ENCODE data around the gene CCDC149. TPM values are rescaled to one million over a fixed set of nuclear protein-coding genes. Genes with fewer than 3 reads are reported as not detected.

CCDC149 gene
- total and polyA plus RNA-seq, 2 of the 8 experiments (the other 6 are each of a cell fraction or from before 2014, with no cell fraction given) = 2.2 to 5.6 TPM

GRCh38 chr4:24780936-24781495, 131.8 kb downstream of the CCDC149 start:
- no peak overlapping the region for H2BK5ac ChIP-seq (ENCODE audit: low read depth, low read length)
- H3K36me3 ChIP-seq (ENCODE audit: control insufficient read depth in 2 of 4, insufficient read depth in 4 of 4, low read length in 3 of 4) = no peaks in the 10 kb centered on the region
- TF ChIP-seq, protein P1, sequence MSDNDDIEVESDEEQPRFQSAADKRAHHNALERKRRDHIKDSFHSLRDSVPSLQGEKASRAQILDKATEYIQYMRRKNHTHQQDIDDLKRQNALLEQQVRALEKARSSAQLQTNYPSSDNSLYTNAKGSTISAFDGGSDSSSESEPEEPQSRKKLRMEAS (IDR thresholded peaks at IDR 0.05) = no peak
- TF ChIP-seq HDAC6 (IDR thresholded peaks at IDR 0.05; ENCODE audit: low read depth, low read length) (no peak), PHF8 (conservative IDR thresholded peaks at IDR 0.05; ENCODE audit: low read depth, low read length) (no peak), RBBP5 (IDR thresholded peaks at IDR 0.05; ENCODE audit: borderline replicate concordance, low read depth, low read length) (no peak), EP300 (IDR thresholded peaks at IDR 0.05; ENCODE audit: borderline replicate concordance in 1 of 2, low read depth in 2 of 2, low read length in 2 of 2) (no peak), NRF1 (IDR thresholded peaks at IDR 0.05; ENCODE audit: low read depth, low read length) (no peak), CTBP2 (IDR thresholded peaks at IDR 0.05; ENCODE audit: borderline replicate concordance, insufficient read depth, insufficient read length, low read length) (no peak), TBP (IDR thresholded peaks at IDR 0.05; ENCODE audit: low read depth, low read length) (no peak), ZNF274 (IDR thresholded peaks at IDR 0.05; ENCODE audit: borderline replicate concordance, extremely low read depth, low read length) (no peak), SP2 (IDR thresholded peaks at IDR 0.05; ENCODE audit: low read length) (no peak)
- TF ChIP-seq, protein P2, sequence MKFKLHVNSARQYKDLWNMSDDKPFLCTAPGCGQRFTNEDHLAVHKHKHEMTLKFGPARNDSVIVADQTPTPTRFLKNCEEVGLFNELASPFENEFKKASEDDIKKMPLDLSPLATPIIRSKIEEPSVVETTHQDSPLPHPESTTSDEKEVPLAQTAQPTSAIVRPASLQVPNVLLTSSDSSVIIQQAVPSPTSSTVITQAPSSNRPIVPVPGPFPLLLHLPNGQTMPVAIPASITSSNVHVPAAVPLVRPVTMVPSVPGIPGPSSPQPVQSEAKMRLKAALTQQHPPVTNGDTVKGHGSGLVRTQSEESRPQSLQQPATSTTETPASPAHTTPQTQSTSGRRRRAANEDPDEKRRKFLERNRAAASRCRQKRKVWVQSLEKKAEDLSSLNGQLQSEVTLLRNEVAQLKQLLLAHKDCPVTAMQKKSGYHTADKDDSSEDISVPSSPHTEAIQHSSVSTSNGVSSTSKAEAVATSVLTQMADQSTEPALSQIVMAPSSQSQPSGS (IDR thresholded peaks at IDR 0.05; ENCODE audit: low read length) = no peak
- no peaks in the 10 kb centered on the region for H3K79me2 ChIP-seq (ENCODE audit: control insufficient read depth in 1 of 2, insufficient read depth in 2 of 2, low read length in 2 of 2)
- H3K27me3 ChIP-seq (replicated peaks in 1 of 4; ENCODE audit: control insufficient read depth in 3 of 4, extremely low read depth in 1 of 4, insufficient read depth in 3 of 4, low read length in 3 of 4) = peaks cover 0 to 2% (median 0%) of the 10 kb centered on the region in 4 experiments; a peak in 1 of 7 replicates
- DNase-seq (ENCODE audit: low read depth in 1 of 2, low spot score in 2 of 2) (no peak), FAIRE-seq (no peak)
- H3K4me2 ChIP-seq (ENCODE audit: insufficient read depth in 1 of 2, low read depth in 2 of 2, low read length in 2 of 2) = no peak overlapping the region
- no peak overlapping the region for H3K9ac ChIP-seq (replicated peaks in 1 of 4; ENCODE audit: extremely low read depth in 1 of 4, low read depth in 3 of 4, low read length in 3 of 4)
- H3K9me3 ChIP-seq (ENCODE audit: insufficient read depth in 2 of 2, low read depth in 1 of 2, low read length in 1 of 2) = no peaks in the 10 kb centered on the region
- H4K91ac ChIP-seq (replicated peaks; ENCODE audit: insufficient read length, low read length) = no peak overlapping the region
- CTCF ChIA-PET (ENCODE audit: partially characterized antibody) = interaction anchor here (1.5 to 2.5 kb wide), 2 partner anchors 12 to 47 kb away, joined by 4 to 15 read pairs; no protein-coding TSS in a partner anchor
- no peak overlapping the region for H4K8ac ChIP-seq (ENCODE audit: extremely low read depth, insufficient read depth, low read length)
- WGBS, 2 experiments (ENCODE audit: extremely low coverage in 1 of 2, insufficient coverage in 1 of 2, insufficient read length in 1 of 2, insufficient replicate concordance in 2 of 2, low coverage in 1 of 2, low lambda C conversion rate in 2 of 2, missing lambda C conversion rate in 1 of 2) = 96% methylated on average over 2 of the region's 2 CpGs; no CpG with 5 or more reads in 1 of the 2 experiments
- no peak overlapping the region for H3K56ac ChIP-seq (replicated peaks; ENCODE audit: insufficient read length, low read depth, low read length)
- H3K18ac ChIP-seq (ENCODE audit: extremely low read depth, low read length) = no peak overlapping the region
- no peak overlapping the region for H2BK15ac ChIP-seq (ENCODE audit: low read length)
- H4K20me1 ChIP-seq (replicated peaks in 1 of 2; ENCODE audit: control insufficient read depth in 1 of 2, insufficient read depth in 2 of 2, low read length in 2 of 2) = no peaks in the 10 kb centered on the region
- no peak overlapping the region for H2BK120ac ChIP-seq (replicated peaks; ENCODE audit: low read depth, low read length)
- no peak overlapping the region for H3K27ac ChIP-seq (ENCODE audit: low read depth, low read length)
- H3K4ac ChIP-seq (replicated peaks; ENCODE audit: insufficient read length, low read depth, low read length) = no peak overlapping the region
- no peak overlapping the region for H3K14ac ChIP-seq (ENCODE audit: insufficient read length)
- no peak overlapping the region for H3K23ac ChIP-seq (ENCODE audit: insufficient read length)
- peaks cover 2% of the 10 kb centered on the region; the same call in 1 of the 2 replicates for H3K23me2 ChIP-seq (ENCODE audit: low read depth, low read length)
- H2AFZ ChIP-seq (ENCODE audit: low read length) = no peak overlapping the region
- no peak overlapping the region for H2AK5ac ChIP-seq (ENCODE audit: low read depth, low read length)
- peaks cover 0 to 3% (median 0%) of the 10 kb centered on the region in 4 experiments; a peak in 1 of 7 replicates for H3K4me1 ChIP-seq (replicated peaks in 1 of 4; ENCODE audit: control insufficient read depth in 3 of 4, insufficient read depth in 4 of 4, low read length in 3 of 4)
- POLR2A ChIA-PET (ENCODE audit: partially characterized antibody) = no interaction called here
- H2BK20ac ChIP-seq (ENCODE audit: low read length) = no peak overlapping the region
- H3K79me1 ChIP-seq (ENCODE audit: low read depth, low read length) = no peaks in the 10 kb centered on the region
- no peak overlapping the region for H4K5ac ChIP-seq (ENCODE audit: insufficient read length, low read depth, low read length)
- no peak overlapping the region for H3K4me3 ChIP-seq (ENCODE audit: extremely low read depth in 1 of 4, insufficient read depth in 2 of 4, low read depth in 3 of 4, low read length in 4 of 4)
- H2BK12ac ChIP-seq (ENCODE audit: low read depth, low read length) = no peak overlapping the region
